ACC112 (cell line): ENCODE results near the gene PRX.
"Not testable (repeated sequence)": the region's sequence is repeated elsewhere in the genome, so short reads cannot be mapped to it uniquely, and the experiment has no call there.

ENCODE experiments used
- H2AFZ ChIP-seq: fragments of 200-600 bp; sonication (generic); one replicate; pipeline ENCODE4 v1.6.0; 2017; ENCODE audit warnings: antibody characterized with exemption, low read length; ENCODE audit not compliant: unreplicated experiment
- H3K27ac ChIP-seq: fragments of 200-600 bp; sonication (generic); 2 replicates; pipeline ENCODE4 v1.5.1; 2014; ENCODE audit warnings: low read depth, mild to moderate bottlenecking, antibody characterized with exemption, low read length, moderate library complexity
- H3K27me3 ChIP-seq: fragments of 200-600 bp; sonication (generic); 2 replicates; pipeline ENCODE4 v1.6.1; 2014; ENCODE audit warnings: mild to moderate bottlenecking, antibody characterized with exemption, low read length, moderate library complexity, mixed read lengths; ENCODE audit not compliant: insufficient read depth
- H3K36me3 ChIP-seq: fragments of 200-600 bp; sonication (generic); 2 replicates; pipeline ENCODE4 v1.6.1; 2016; ENCODE audit warnings: mild to moderate bottlenecking, antibody characterized with exemption, low read length, moderate library complexity, mixed read lengths; ENCODE audit not compliant: insufficient read depth
- H3K4me1 ChIP-seq: fragments of 200-600 bp; sonication (generic); one replicate; pipeline ENCODE4 v1.6.1; 2016; ENCODE audit warnings: low read length, mixed read lengths; ENCODE audit not compliant: insufficient read depth, unreplicated experiment, control insufficient read depth
- H3K4me3 ChIP-seq: fragments of 200-600 bp; sonication (generic); 2 replicates; pipeline ENCODE4 v1.5.1; 2014; ENCODE audit warnings: mild to moderate bottlenecking, low read depth, low read length
- H3K79me2 ChIP-seq: fragments of 200-600 bp; sonication (generic); one replicate; pipeline ENCODE4 v1.6.0; 2016; ENCODE audit warnings: low read length; ENCODE audit not compliant: control insufficient read depth, unreplicated experiment, insufficient read depth

PRX gene

GRCh38 chr19:40411958-40412499 lies 1.1 kb downstream of the PRX start:
- no peaks in the 10 kb centered on the region for H3K27me3 ChIP-seq
- no peak overlapping the region for H3K4me3 ChIP-seq
- H3K27ac ChIP-seq = no peak overlapping the region
- H3K4me1 ChIP-seq = no peaks in the 10 kb centered on the region
- no peaks in the 10 kb centered on the region for H3K36me3 ChIP-seq
- no peak overlapping the region for H2AFZ ChIP-seq
- no peaks in the 10 kb centered on the region for H3K79me2 ChIP-seq

GRCh38 chr19:40411125-40411842 lies 1.9 kb downstream of the PRX start:
- Histone ChIP-seq H3K4me1 (no peaks in the 10 kb centered on the region), H2AFZ (no peak overlapping the region)

GRCh38 chr19:40410030-40410389 lies 3.2 kb downstream of the PRX start:
- no peaks in the 10 kb centered on the region for H3K27me3 ChIP-seq
- no peak overlapping the region for H2AFZ ChIP-seq
- H3K79me2 ChIP-seq = no peaks in the 10 kb centered on the region
- no peak overlapping the region for H3K27ac ChIP-seq
- H3K36me3 ChIP-seq = no peaks in the 10 kb centered on the region
- H3K4me1 ChIP-seq = no peaks in the 10 kb centered on the region
- H3K4me3 ChIP-seq = no peak overlapping the region

More at GRCh38 chr19:40411125-40411842, 1.9 kb downstream of the PRX start:
- no peak overlapping the region for H3K27ac ChIP-seq
- H3K79me2 ChIP-seq = no peaks in the 10 kb centered on the region
- H3K27me3 ChIP-seq = no peaks in the 10 kb centered on the region
- no peak overlapping the region for H3K4me3 ChIP-seq
- H3K36me3 ChIP-seq = no peaks in the 10 kb centered on the region

- H3K4me1 ChIP-seq, H3K4me3 ChIP-seq, H3K79me2 ChIP-seq, H2AFZ ChIP-seq, H3K36me3 ChIP-seq, H3K27ac ChIP-seq, H3K27me3 ChIP-seq: not testable (repeated sequence)
Observed at GRCh38 chr19:40408598-40408925, 4.6 kb downstream of the PRX start.

- no peaks in the 10 kb centered on the region for H3K27me3 ChIP-seq
- no peak overlapping the region for H3K27ac ChIP-seq
- no peak overlapping the region for H3K4me3 ChIP-seq
- no peaks in the 10 kb centered on the region for H3K36me3 ChIP-seq
- H3K79me2 ChIP-seq = no peaks in the 10 kb centered on the region
- H2AFZ ChIP-seq = no peak overlapping the region
- no peaks in the 10 kb centered on the region for H3K4me1 ChIP-seq
Observed at GRCh38 chr19:40407714-40408597, 5.2 kb downstream of the PRX start.

- Histone ChIP-seq H3K36me3 (no peaks in the 10 kb centered on the region), H3K79me2 (no peaks in the 10 kb centered on the region), H3K27ac (no peak overlapping the region), H3K4me1 (no peaks in the 10 kb centered on the region), H3K27me3 (no peaks in the 10 kb centered on the region), H2AFZ (peak overlapping the region; percentile 78), H3K4me3 (peak overlapping the region; percentile 75)
Observed at GRCh38 chr19:40403262-40403984, 9.8 kb downstream of the PRX start.

- Histone ChIP-seq H3K27me3 (no peaks in the 10 kb centered on the region), H3K4me1 (no peaks in the 10 kb centered on the region), H2AFZ (no peak overlapping the region), H3K4me3 (no peak overlapping the region), H3K79me2 (no peaks in the 10 kb centered on the region), H3K27ac (no peak overlapping the region), H3K36me3 (no peaks in the 10 kb centered on the region)
Observed at GRCh38 chr19:40400559-40400958, 12.6 kb downstream of the PRX start.

- Histone ChIP-seq H3K27ac (no peak overlapping the region), H3K4me1 (no peaks in the 10 kb centered on the region), H3K79me2 (no peaks in the 10 kb centered on the region), H3K4me3 (no peak overlapping the region), H2AFZ (no peak overlapping the region), H3K27me3 (no peaks in the 10 kb centered on the region), H3K36me3 (no peaks in the 10 kb centered on the region)
Observed at GRCh38 chr19:40398417-40399131, 14.6 kb downstream of the PRX start.

- Histone ChIP-seq H3K79me2 (no peaks in the 10 kb centered on the region), H2AFZ (no peak overlapping the region), H3K27ac (no peak overlapping the region), H3K4me3 (no peak overlapping the region), H3K4me1 (no peaks in the 10 kb centered on the region), H3K36me3 (no peaks in the 10 kb centered on the region), H3K27me3 (no peaks in the 10 kb centered on the region)
Observed at GRCh38 chr19:40397568-40397906, 15.6 kb downstream of the PRX start.

GRCh38 chr19:40396886-40397567 lies 16.2 kb downstream of the PRX start:
- H3K27me3 ChIP-seq = no peaks in the 10 kb centered on the region
- no peak overlapping the region for H3K27ac ChIP-seq
- no peaks in the 10 kb centered on the region for H3K36me3 ChIP-seq
- no peak overlapping the region for H2AFZ ChIP-seq
- H3K4me3 ChIP-seq = no peak overlapping the region
- no peaks in the 10 kb centered on the region for H3K4me1 ChIP-seq
- H3K79me2 ChIP-seq = no peaks in the 10 kb centered on the region
